ENCODE results near the gene PLPP4. TPM values are rescaled to one million over a fixed set of nuclear protein-coding genes. Genes with fewer than 3 reads are reported as not detected.

Gene PLPP4
- total and polyA plus RNA-seq, 10 of the 15 experiments (the other 5 are each of a cell fraction or from before 2014, with no cell fraction given), result 0.08 to 3.1 (median 0.26) TPM; not detected in 3

DNA sequence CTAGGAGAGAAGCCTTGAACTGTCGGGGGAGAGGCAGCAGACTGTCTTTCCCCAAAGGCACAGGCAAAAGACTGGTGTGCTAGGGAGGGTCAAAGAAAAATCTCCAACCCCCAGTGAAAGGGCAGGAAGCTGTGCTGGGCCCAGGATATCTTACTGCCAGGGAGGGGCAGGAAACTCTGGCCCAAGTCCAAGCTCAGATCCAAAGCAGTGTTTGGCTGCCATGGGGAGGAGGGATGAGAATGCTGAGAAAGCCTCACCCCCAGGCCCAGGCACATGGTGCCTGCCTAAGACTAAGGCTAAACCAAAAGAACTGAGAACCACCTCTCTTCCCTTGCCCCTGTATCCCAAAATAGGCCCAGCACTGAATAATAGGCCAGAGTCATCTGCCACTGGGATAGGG lies 171.2 kb downstream of the PLPP4 start:
- intact Hi-C loops (cut with micrococcal nuclease; ENCODE audit: unreplicated experiment) (no loop called here), in situ Hi-C loops (cut with MboI) (no loop called here)
- TF ChIP-seq CBX3 (IDR thresholded peaks at IDR 0.05; ENCODE audit: borderline replicate concordance, low read depth) (no peak), SIN3A (IDR thresholded peaks at IDR 0.05; ENCODE audit: low read depth, low read length) (no peak), TCF12 (IDR thresholded peaks at IDR 0.05; ENCODE audit: low read depth, low read length) (no peak), MYC (IDR thresholded peaks at IDR 0.05; ENCODE audit: insufficient read depth, insufficient read length, insufficient replicate concordance, low read length, severe bottlenecking) (no peak), USF2 (IDR thresholded peaks at IDR 0.05; ENCODE audit: borderline replicate concordance, low read depth, low read length) (no peak), RUNX3 (IDR thresholded peaks at IDR 0.05; ENCODE audit: low read length) (no peak), GABPA (IDR thresholded peaks at IDR 0.05; ENCODE audit: low read depth) (no peak), FOXK2 (IDR thresholded peaks at IDR 0.05) (no peak), NRF1 (conservative IDR thresholded peaks at IDR 0.05; ENCODE audit: low read depth, low read length) (no peak), NFYA (IDR thresholded peaks at IDR 0.05; ENCODE audit: borderline replicate concordance, low read depth, low read length) (no peak), HDGF (IDR thresholded peaks at IDR 0.05) (no peak), CHD1 (IDR thresholded peaks at IDR 0.05; ENCODE audit: low read depth, low read length) (no peak)
- TF ChIP-seq, protein P1, sequence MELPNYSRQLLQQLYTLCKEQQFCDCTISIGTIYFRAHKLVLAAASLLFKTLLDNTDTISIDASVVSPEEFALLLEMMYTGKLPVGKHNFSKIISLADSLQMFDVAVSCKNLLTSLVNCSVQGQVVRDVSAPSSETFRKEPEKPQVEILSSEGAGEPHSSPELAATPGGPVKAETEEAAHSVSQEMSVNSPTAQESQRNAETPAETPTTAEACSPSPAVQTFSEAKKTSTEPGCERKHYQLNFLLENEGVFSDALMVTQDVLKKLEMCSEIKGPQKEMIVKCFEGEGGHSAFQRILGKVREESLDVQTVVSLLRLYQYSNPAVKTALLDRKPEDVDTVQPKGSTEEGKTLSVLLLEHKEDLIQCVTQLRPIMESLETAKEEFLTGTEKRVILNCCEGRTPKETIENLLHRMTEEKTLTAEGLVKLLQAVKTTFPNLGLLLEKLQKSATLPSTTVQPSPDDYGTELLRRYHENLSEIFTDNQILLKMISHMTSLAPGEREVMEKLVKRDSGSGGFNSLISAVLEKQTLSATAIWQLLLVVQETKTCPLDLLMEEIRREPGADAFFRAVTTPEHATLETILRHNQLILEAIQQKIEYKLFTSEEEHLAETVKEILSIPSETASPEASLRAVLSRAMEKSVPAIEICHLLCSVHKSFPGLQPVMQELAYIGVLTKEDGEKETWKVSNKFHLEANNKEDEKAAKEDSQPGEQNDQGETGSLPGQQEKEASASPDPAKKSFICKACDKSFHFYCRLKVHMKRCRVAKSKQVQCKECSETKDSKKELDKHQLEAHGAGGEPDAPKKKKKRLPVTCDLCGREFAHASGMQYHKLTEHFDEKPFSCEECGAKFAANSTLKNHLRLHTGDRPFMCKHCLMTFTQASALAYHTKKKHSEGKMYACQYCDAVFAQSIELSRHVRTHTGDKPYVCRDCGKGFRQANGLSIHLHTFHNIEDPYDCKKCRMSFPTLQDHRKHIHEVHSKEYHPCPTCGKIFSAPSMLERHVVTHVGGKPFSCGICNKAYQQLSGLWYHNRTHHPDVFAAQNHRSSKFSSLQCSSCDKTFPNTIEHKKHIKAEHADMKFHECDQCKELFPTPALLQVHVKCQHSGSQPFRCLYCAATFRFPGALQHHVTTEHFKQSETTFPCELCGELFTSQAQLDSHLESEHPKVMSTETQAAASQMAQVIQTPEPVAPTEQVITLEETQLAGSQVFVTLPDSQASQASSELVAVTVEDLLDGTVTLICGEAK (IDR thresholded peaks at IDR 0.05; ENCODE audit: borderline replicate concordance), result no peak
- TF ChIP-seq, protein P2, sequence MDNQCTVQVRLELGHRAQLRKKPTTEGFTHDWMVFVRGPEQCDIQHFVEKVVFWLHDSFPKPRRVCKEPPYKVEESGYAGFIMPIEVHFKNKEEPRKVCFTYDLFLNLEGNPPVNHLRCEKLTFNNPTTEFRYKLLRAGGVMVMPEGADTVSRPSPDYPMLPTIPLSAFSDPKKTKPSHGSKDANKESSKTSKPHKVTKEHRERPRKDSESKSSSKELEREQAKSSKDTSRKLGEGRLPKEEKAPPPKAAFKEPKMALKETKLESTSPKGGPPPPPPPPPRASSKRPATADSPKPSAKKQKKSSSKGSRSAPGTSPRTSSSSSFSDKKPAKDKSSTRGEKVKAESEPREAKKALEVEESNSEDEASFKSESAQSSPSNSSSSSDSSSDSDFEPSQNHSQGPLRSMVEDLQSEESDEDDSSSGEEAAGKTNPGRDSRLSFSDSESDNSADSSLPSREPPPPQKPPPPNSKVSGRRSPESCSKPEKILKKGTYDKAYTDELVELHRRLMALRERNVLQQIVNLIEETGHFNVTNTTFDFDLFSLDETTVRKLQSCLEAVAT (IDR thresholded peaks at IDR 0.05), result no peak
- TF ChIP-seq, protein P3, sequence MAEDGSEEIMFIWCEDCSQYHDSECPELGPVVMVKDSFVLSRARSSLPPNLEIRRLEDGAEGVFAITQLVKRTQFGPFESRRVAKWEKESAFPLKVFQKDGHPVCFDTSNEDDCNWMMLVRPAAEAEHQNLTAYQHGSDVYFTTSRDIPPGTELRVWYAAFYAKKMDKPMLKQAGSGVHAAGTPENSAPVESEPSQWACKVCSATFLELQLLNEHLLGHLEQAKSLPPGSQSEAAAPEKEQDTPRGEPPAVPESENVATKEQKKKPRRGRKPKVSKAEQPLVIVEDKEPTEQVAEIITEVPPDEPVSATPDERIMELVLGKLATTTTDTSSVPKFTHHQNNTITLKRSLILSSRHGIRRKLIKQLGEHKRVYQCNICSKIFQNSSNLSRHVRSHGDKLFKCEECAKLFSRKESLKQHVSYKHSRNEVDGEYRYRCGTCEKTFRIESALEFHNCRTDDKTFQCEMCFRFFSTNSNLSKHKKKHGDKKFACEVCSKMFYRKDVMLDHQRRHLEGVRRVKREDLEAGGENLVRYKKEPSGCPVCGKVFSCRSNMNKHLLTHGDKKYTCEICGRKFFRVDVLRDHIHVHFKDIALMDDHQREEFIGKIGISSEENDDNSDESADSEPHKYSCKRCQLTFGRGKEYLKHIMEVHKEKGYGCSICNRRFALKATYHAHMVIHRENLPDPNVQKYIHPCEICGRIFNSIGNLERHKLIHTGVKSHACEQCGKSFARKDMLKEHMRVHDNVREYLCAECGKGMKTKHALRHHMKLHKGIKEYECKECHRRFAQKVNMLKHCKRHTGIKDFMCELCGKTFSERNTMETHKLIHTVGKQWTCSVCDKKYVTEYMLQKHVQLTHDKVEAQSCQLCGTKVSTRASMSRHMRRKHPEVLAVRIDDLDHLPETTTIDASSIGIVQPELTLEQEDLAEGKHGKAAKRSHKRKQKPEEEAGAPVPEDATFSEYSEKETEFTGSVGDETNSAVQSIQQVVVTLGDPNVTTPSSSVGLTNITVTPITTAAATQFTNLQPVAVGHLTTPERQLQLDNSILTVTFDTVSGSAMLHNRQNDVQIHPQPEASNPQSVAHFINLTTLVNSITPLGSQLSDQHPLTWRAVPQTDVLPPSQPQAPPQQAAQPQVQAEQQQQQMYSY (CRISPR knock-in tag; IDR thresholded peaks at IDR 0.05), result no peak
- BruUV-seq (replicated peaks), result no TSS peak
- Histone ChIP-seq H3K4me1 (ENCODE audit: control insufficient read depth, insufficient read depth, low read length) (no peaks in the 10 kb centered on the region), H4K20me1 (ENCODE audit: control insufficient read depth, insufficient read depth) (no peaks in the 10 kb centered on the region), H3K4me3 (no peak overlapping the region), H2AFZ (ENCODE audit: control insufficient read depth, low read depth, low read length) (no peak overlapping the region), H3K4me2 (ENCODE audit: control insufficient read depth, insufficient read depth) (no peak overlapping the region), H3K27me3 (replicated peaks in 1 of 2; ENCODE audit: control insufficient read depth in 2 of 2, insufficient read depth in 2 of 2, low read length in 1 of 2) (no peaks in the 10 kb centered on the region; a peak in 2 of 4 replicates), H3K9ac (ENCODE audit: control insufficient read depth, insufficient read depth, low read length) (no peak overlapping the region), H3K36me3 (ENCODE audit: control insufficient read depth in 2 of 2, insufficient read depth in 2 of 2, low read length in 1 of 2) (no peaks in the 10 kb centered on the region), H3K79me2 (ENCODE audit: control insufficient read depth, insufficient read depth, low read length) (no peaks in the 10 kb centered on the region), H3K27ac (ENCODE audit: control insufficient read depth, insufficient read depth) (no peak overlapping the region), H3K9me3 (replicated peaks; ENCODE audit: control insufficient read depth, insufficient read depth, low read length) (no peaks in the 10 kb centered on the region; the same call in 2 of the 3 replicates)
- CTCF ChIA-PET, result no interaction called here
- SMC1A ChIA-PET (ENCODE audit: uncharacterized antibody, unreplicated experiment), result interaction anchor here (0.6 kb wide), 1 partner anchor 23 kb away, joined by 3 read pairs; no protein-coding TSS in a partner anchor
- 0% methylated on average over 1 of the region's 1 CpG for WGBS (ENCODE audit: insufficient coverage, insufficient replicate concordance, low lambda C conversion rate, missing lambda C conversion rate)
- ATAC-seq (no peak), DNase-seq (ENCODE audit: low read depth, low spot score) (no peak), FAIRE-seq (no peak)
- RAD21 ChIA-PET (ENCODE audit: unreplicated experiment), result no interaction called here
- POLR2A ChIA-PET, result no interaction called here

All from GM12878 (cell line).